ENCODE results near the gene ZNF778. TPM values are rescaled to one million over a fixed set of nuclear protein-coding genes. Genes with fewer than 3 reads are reported as not detected.

The ZNF778 gene
- total RNA-seq, 1 experiment from 2014 or later: 16.4 TPM

GRCh38 chr16:89272631-89273030, 55.1 kb downstream of the ZNF778 start:
- DNase-seq: no peak
- Histone ChIP-seq H3K79me2 (ENCODE audit: insufficient read depth, low read length) (no peaks in the 10 kb centered on the region), H3K4me2 (ENCODE audit: insufficient read depth, insufficient read length, low read length) (no peak overlapping the region), H4K20me1 (ENCODE audit: control insufficient read depth, insufficient read depth, insufficient read length) (no peaks in the 10 kb centered on the region), H2AK5ac (ENCODE audit: insufficient read length, low read length) (no peak overlapping the region), H2BK15ac (ENCODE audit: low read depth, low read length) (no peak overlapping the region), H3K4me1 (ENCODE audit: insufficient read depth, low read length) (no peaks in the 10 kb centered on the region), H3K9me3 (ENCODE audit: control insufficient read depth, low read depth, low read length) (no peaks in the 10 kb centered on the region), H3K23me2 (ENCODE audit: insufficient read length, low read depth, low read length, poor library complexity, severe bottlenecking) (no peaks in the 10 kb centered on the region), H4K91ac (ENCODE audit: insufficient read length, low read depth, low read length) (no peak overlapping the region), H2AFZ (ENCODE audit: low read length) (no peak overlapping the region), H3K27me3 (ENCODE audit: insufficient read depth, low read length) (no peaks in the 10 kb centered on the region), H2BK12ac (ENCODE audit: insufficient read length, low read depth, low read length) (no peak overlapping the region), H4K5ac (ENCODE audit: insufficient read length, low read depth, low read length) (no peak overlapping the region), H3K4ac (ENCODE audit: low read depth, low read length) (no peak overlapping the region), H3K79me1 (ENCODE audit: insufficient read depth, low read depth, low read length, poor library complexity, severe bottlenecking) (no peaks in the 10 kb centered on the region), H3T11ph (ENCODE audit: low read length) (no peak overlapping the region), H2BK20ac (ENCODE audit: low read depth, low read length, poor library complexity, severe bottlenecking) (no peak overlapping the region), H4K8ac (replicated peaks; ENCODE audit: insufficient read length, low read depth, low read length) (no peak overlapping the region), H3K27ac (ENCODE audit: insufficient read length, low read depth, low read length) (no peak overlapping the region), H3K56ac (ENCODE audit: insufficient read length, low read depth, low read length) (no peak overlapping the region), H3K18ac (ENCODE audit: insufficient read length, low read depth, low read length) (no peak overlapping the region), H2BK5ac (ENCODE audit: insufficient read length, low read length) (no peak overlapping the region), H3K14ac (ENCODE audit: insufficient read depth, low read length) (no peak overlapping the region), H3K23ac (ENCODE audit: insufficient read length, low read depth, low read length) (no peak overlapping the region), H3K9ac (ENCODE audit: extremely low read depth, insufficient read length, low read length) (no peak overlapping the region), H2BK120ac (ENCODE audit: low read depth, low read length, poor library complexity, severe bottlenecking) (no peak overlapping the region)
- H3K9me3 Mint-ChIP-seq: no peaks in the 10 kb centered on the region
- no peaks in the 10 kb centered on the region; the same call in 1 of the 2 replicates for H3K27me3 Mint-ChIP-seq (ENCODE audit: low read depth)
- no CpG with 5 or more reads among the region's 6 CpGs for WGBS (ENCODE audit: extremely low coverage, insufficient read length, low lambda C conversion rate)
- TF ChIP-seq, protein P1, sequence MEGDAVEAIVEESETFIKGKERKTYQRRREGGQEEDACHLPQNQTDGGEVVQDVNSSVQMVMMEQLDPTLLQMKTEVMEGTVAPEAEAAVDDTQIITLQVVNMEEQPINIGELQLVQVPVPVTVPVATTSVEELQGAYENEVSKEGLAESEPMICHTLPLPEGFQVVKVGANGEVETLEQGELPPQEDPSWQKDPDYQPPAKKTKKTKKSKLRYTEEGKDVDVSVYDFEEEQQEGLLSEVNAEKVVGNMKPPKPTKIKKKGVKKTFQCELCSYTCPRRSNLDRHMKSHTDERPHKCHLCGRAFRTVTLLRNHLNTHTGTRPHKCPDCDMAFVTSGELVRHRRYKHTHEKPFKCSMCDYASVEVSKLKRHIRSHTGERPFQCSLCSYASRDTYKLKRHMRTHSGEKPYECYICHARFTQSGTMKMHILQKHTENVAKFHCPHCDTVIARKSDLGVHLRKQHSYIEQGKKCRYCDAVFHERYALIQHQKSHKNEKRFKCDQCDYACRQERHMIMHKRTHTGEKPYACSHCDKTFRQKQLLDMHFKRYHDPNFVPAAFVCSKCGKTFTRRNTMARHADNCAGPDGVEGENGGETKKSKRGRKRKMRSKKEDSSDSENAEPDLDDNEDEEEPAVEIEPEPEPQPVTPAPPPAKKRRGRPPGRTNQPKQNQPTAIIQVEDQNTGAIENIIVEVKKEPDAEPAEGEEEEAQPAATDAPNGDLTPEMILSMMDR (conservative IDR thresholded peaks at IDR 0.05): no peak
- H3K36me3 Mint-ChIP-seq (ENCODE audit: insufficient read depth in 1 of 3, low read depth in 3 of 3): peaks cover 30 to 80% (median 79%) of the 10 kb centered on the region in 3 experiments
- no peak overlapping the region for H3K27ac Mint-ChIP-seq
- H3K4me3 Mint-ChIP-seq: no peak overlapping the region
- H3K4me1 Mint-ChIP-seq: no peaks in the 10 kb centered on the region
